H1 (cell line): ENCODE data around the gene DRC7. TPM values are rescaled to one million over a fixed set of nuclear protein-coding genes. Genes with fewer than 3 reads are reported as not detected.

Experiments used
- CTCF ChIA-PET: fragments of 300-600 bp; sonication (Branson Sonifier 250); formaldehyde crosslinking; loops from one replicate; lab custom pipeline; 2021; ENCODE audit not compliant: partially characterized antibody; lab: Charles Lee
- POLR2A ChIA-PET: fragments of 300-600 bp; sonication (Branson Sonifier 250); formaldehyde crosslinking; loops from one replicate; lab custom pipeline; 2021; ENCODE audit warnings: inconsistent platforms; ENCODE audit not compliant: partially characterized antibody; lab: Charles Lee
- DNase-seq, 2 experiments: peaks; one replicate each; pipeline versions ENCODE4 v3.0.0 to v3.0.0-alpha.2; 2010 to 2022; ENCODE audit warnings: low spot score in 2 of 2, low read depth in 1 of 2, mixed read lengths in 1 of 2
- FAIRE-seq: peaks from 2 replicates; lab custom pipeline; 2011; peaks lifted over from hg19 to GRCh38; lab: Jason Lieb, UNC
- H2AFZ ChIP-seq: 2 replicates; pipeline ENCODE4 v1.8.1; 2012; ENCODE audit warnings: low read length, inconsistent platforms
- H2AK5ac ChIP-seq: 2 replicates; pipeline ENCODE4 v1.6.1; 2013; ENCODE audit warnings: low read depth, low read length
- H2BK120ac ChIP-seq: replicated peaks from 2 replicates; pipeline ENCODE3; 2013; ENCODE audit warnings: low read depth, low read length, inconsistent platforms
- H2BK12ac ChIP-seq: 2 replicates; pipeline ENCODE4 v1.6.1; 2013; ENCODE audit warnings: low read depth, low read length
- H2BK15ac ChIP-seq: 2 replicates; pipeline ENCODE4 v1.6.1; 2013; ENCODE audit warnings: low read length
- H2BK20ac ChIP-seq: 2 replicates; pipeline ENCODE4 v1.6.1; 2013; ENCODE audit warnings: low read length
- H2BK5ac ChIP-seq: 2 replicates; pipeline ENCODE4 v1.6.1; 2013; ENCODE audit warnings: low read depth, low read length
- H3K14ac ChIP-seq: 2 replicates; pipeline ENCODE4 v1.6.1; 2013; ENCODE audit warnings: inconsistent platforms; ENCODE audit not compliant: insufficient read length
- H3K18ac ChIP-seq: 2 replicates; pipeline ENCODE4 v1.6.1; 2013; ENCODE audit warnings: low read length; ENCODE audit errors: extremely low read depth
- H3K23ac ChIP-seq: 2 replicates; pipeline ENCODE4 v1.6.1; 2013; ENCODE audit warnings: inconsistent platforms; ENCODE audit not compliant: insufficient read length
- H3K23me2 ChIP-seq: 2 replicates; pipeline ENCODE4 v1.6.1; 2013; ENCODE audit warnings: low read depth, low read length
- H3K27ac ChIP-seq: 2 replicates; pipeline ENCODE4 v1.6.1; 2011; ENCODE audit warnings: low read depth, low read length, inconsistent platforms
- H3K27me3 ChIP-seq, 4 experiments: replicated peaks in 1 of 4; 1 replicate in 1 of 4; 2 replicates in 3 of 4; pipeline versions ENCODE4 v1.6.1 to v1.8.1; 2011 to 2013; ENCODE audit warnings: low read length in 3 of 4, mild to moderate bottlenecking in 3 of 4, inconsistent platforms in 2 of 4, mixed read lengths in 2 of 4, moderate library complexity in 1 of 4; ENCODE audit not compliant: control insufficient read depth in 3 of 4, insufficient read depth in 3 of 4; ENCODE audit errors: extremely low read depth in 1 of 4
- H3K36me3 ChIP-seq, 4 experiments: 2 replicates each; pipeline versions ENCODE4 v1.6.1 to v1.8.1; 2011 to 2013; ENCODE audit warnings: mild to moderate bottlenecking in 4 of 4, low read length in 3 of 4, moderate library complexity in 2 of 4, control low read depth in 1 of 4, inconsistent platforms in 1 of 4; ENCODE audit not compliant: insufficient read depth in 4 of 4, control insufficient read depth in 2 of 4
- H3K4ac ChIP-seq: replicated peaks from 2 replicates; pipeline ENCODE3; 2013; ENCODE audit warnings: low read length, low read depth, mixed read lengths, inconsistent platforms; ENCODE audit not compliant: insufficient read length
- H3K4me1 ChIP-seq, 4 experiments: replicated peaks in 1 of 4; 1 replicate in 1 of 4; 2 replicates in 3 of 4; pipeline versions ENCODE4 v1.6.1 to v1.8.1; 2011 to 2013; ENCODE audit warnings: low read length in 3 of 4, inconsistent platforms in 2 of 4, mixed read lengths in 1 of 4; ENCODE audit not compliant: insufficient read depth in 4 of 4, control insufficient read depth in 3 of 4
- H3K4me2 ChIP-seq, 2 experiments: 2 replicates each; pipeline versions ENCODE4 v1.6.1 to v1.8.1; 2011 to 2013; ENCODE audit warnings: low read depth in 2 of 2, low read length in 2 of 2, control low read depth in 1 of 2, inconsistent platforms in 1 of 2, mild to moderate bottlenecking in 1 of 2; ENCODE audit not compliant: insufficient read depth in 1 of 2
- H3K4me3 ChIP-seq, 4 experiments: fragments of 200-600, 300-600 bp in 1 of 4; sonication (generic), shearing (Covaris generic), sonication (Bioruptor Twin) in 1 of 4; 2 replicates each; pipeline versions ENCODE4 v1.5.1 to v1.8.1; 2011 to 2016; ENCODE audit warnings: low read length in 4 of 4, low read depth in 3 of 4, control low read depth in 2 of 4, inconsistent platforms in 2 of 4, mild to moderate bottlenecking in 2 of 4, mixed read lengths in 1 of 4, moderate library complexity in 1 of 4; ENCODE audit not compliant: insufficient read depth in 2 of 4; ENCODE audit errors: extremely low read depth in 1 of 4
- H3K56ac ChIP-seq: replicated peaks from 2 replicates; pipeline ENCODE3; 2013; ENCODE audit warnings: low read depth, mild to moderate bottlenecking, mixed read lengths, low read length, inconsistent platforms; ENCODE audit not compliant: insufficient read length
- H3K79me1 ChIP-seq: 2 replicates; pipeline ENCODE4 v1.6.1; 2013; ENCODE audit warnings: low read depth, low read length, control low read depth
- H3K79me2 ChIP-seq, 2 experiments: 2 replicates each; pipeline versions ENCODE4 v1.6.1 to v1.8.1; 2012 to 2013; ENCODE audit warnings: low read length in 2 of 2, mild to moderate bottlenecking in 2 of 2, inconsistent platforms in 1 of 2; ENCODE audit not compliant: insufficient read depth in 2 of 2, control insufficient read depth in 1 of 2
- H3K9ac ChIP-seq, 4 experiments: replicated peaks in 1 of 4; 1 replicate in 1 of 4; 2 replicates in 3 of 4; pipeline versions ENCODE4 v1.6.1 to v1.8.1; 2011 to 2013; ENCODE audit warnings: low read depth in 3 of 4, low read length in 3 of 4, control low read depth in 2 of 4, mild to moderate bottlenecking in 2 of 4, moderate library complexity in 2 of 4, inconsistent platforms in 1 of 4; ENCODE audit errors: extremely low read depth in 1 of 4
- H3K9me3 ChIP-seq, 2 experiments: 2 replicates each; pipeline versions ENCODE4 v1.6.1 to v1.8.1; 2012 to 2013; ENCODE audit warnings: mild to moderate bottlenecking in 2 of 2, moderate library complexity in 2 of 2, control low read depth in 1 of 2, inconsistent platforms in 1 of 2, low read depth in 1 of 2, low read length in 1 of 2, mixed read lengths in 1 of 2; ENCODE audit not compliant: insufficient read depth in 2 of 2
- H4K20me1 ChIP-seq, 2 experiments: replicated peaks in 1 of 2; 2 replicates each; pipeline versions ENCODE3 to v1.8.1; 2011 to 2013; ENCODE audit warnings: inconsistent platforms in 2 of 2, low read length in 2 of 2, mild to moderate bottlenecking in 1 of 2; ENCODE audit not compliant: insufficient read depth in 2 of 2, control insufficient read depth in 1 of 2
- H4K5ac ChIP-seq: 2 replicates; pipeline ENCODE4 v1.6.1; 2013; ENCODE audit warnings: low read length, low read depth, mixed read lengths, inconsistent platforms; ENCODE audit not compliant: insufficient read length
- H4K8ac ChIP-seq: 2 replicates; pipeline ENCODE4 v1.8.0; 2013; ENCODE audit warnings: mild to moderate bottlenecking, moderate library complexity, low read length, inconsistent platforms; ENCODE audit not compliant: insufficient read depth; ENCODE audit errors: extremely low read depth
- H4K91ac ChIP-seq: replicated peaks from 2 replicates; pipeline ENCODE3; 2013; ENCODE audit warnings: low read length, mixed read lengths, inconsistent platforms; ENCODE audit not compliant: insufficient read length
- ATF3 ChIP-seq: IDR thresholded peaks from 2 replicates; pipeline ENCODE4 v1.6.1; 2011; ENCODE audit warnings: low read depth, mild to moderate bottlenecking, low read length; ENCODE audit not compliant: insufficient read depth
- CBX8 ChIP-seq: fragments of 300-800, 300-1000 bp; sonication (generic); IDR thresholded peaks from 2 replicates; pipeline ENCODE4 v1.7.1; 2016; ENCODE audit warnings: low read depth, low read length, borderline replicate concordance
- CHD1 ChIP-seq: IDR thresholded peaks from 2 replicates; pipeline ENCODE4 v1.6.1; 2012; ENCODE audit warnings: low read depth, low read length, improper control_type of control experiment
- E2F6 ChIP-seq: IDR thresholded peaks from 2 replicates; pipeline ENCODE4 v1.6.1; 2012; ENCODE audit warnings: inconsistent platforms
- EGR1 ChIP-seq: IDR thresholded peaks from 2 replicates; pipeline ENCODE4 v1.6.1; 2011; ENCODE audit warnings: low read depth, low read length, borderline replicate concordance
- FOSL1 ChIP-seq: IDR thresholded peaks from 2 replicates; pipeline ENCODE4 v1.6.1; 2011; ENCODE audit warnings: mild to moderate bottlenecking, low read depth, low read length, moderate library complexity; ENCODE audit not compliant: insufficient read depth
- GTF2F1 ChIP-seq: IDR thresholded peaks from 2 replicates; pipeline ENCODE4 v1.6.1; 2012; ENCODE audit warnings: low read depth, low read length, improper control_type of control experiment, borderline replicate concordance
- JUND ChIP-seq: IDR thresholded peaks from 2 replicates; pipeline ENCODE4 v1.6.1; 2011; ENCODE audit warnings: mild to moderate bottlenecking, improper control_type of control experiment, low read length
- MAFK ChIP-seq: IDR thresholded peaks from 2 replicates; pipeline ENCODE4 v1.6.1; 2012; ENCODE audit warnings: low read depth, mild to moderate bottlenecking, improper control_type of control experiment, low read length
- NANOG ChIP-seq: IDR thresholded peaks from 2 replicates; pipeline ENCODE4 v1.6.1; 2011; ENCODE audit warnings: low read length, low read depth, mild to moderate bottlenecking, inconsistent platforms; ENCODE audit not compliant: insufficient read depth, poor library complexity, severe bottlenecking
- POLR2AphosphoS5 ChIP-seq: IDR thresholded peaks from 2 replicates; pipeline ENCODE4 v1.6.1; 2011; ENCODE audit warnings: low read depth, low read length
- POU5F1 ChIP-seq: IDR thresholded peaks from 2 replicates; pipeline ENCODE4 v1.6.1; 2011; ENCODE audit warnings: low read depth, mild to moderate bottlenecking, low read length, moderate library complexity
- SP1 ChIP-seq: IDR thresholded peaks from 2 replicates; pipeline ENCODE4 v1.6.1; 2011; ENCODE audit warnings: low read depth, low read length
- YY1 ChIP-seq: IDR thresholded peaks from 2 replicates; pipeline ENCODE4 v1.6.1; 2011; ENCODE audit warnings: low read depth, mild to moderate bottlenecking, low read length
- WGBS, 2 experiments: shearing (Covaris generic) in 1 of 2; methylation state at CpG; one replicate each; pipeline versions ENCODE4 v1.1.6 to v1.1.7; 2013 to 2015; ENCODE audit warnings: low lambda C conversion rate in 2 of 2, mixed read lengths in 2 of 2, inconsistent platforms in 1 of 2, low coverage in 1 of 2, missing lambda C conversion rate in 1 of 2; ENCODE audit not compliant: insufficient replicate concordance in 2 of 2, insufficient coverage in 1 of 2, insufficient read length in 1 of 2; ENCODE audit errors: extremely low coverage in 1 of 2, missing lambda C conversion rate in 1 of 2; 5-methylcytosine and 5-hydroxymethylcytosine counted together
- polyA plus RNA-seq, 7 experiments: library from polyadenylated mRNA; depleted of rRNA in 3 of 7; stranded (reverse) in 5 of 7; unstranded in 2 of 7; fragments of >200 nt in 5 of 7; fragments of 200-250 nt in 2 of 7; gene quantifications; 1 replicate in 5 of 7; 2 replicates in 1 of 7; 4 replicates in 1 of 7; pipeline versions ENCODE4 v1.2.1 to v1.2.3, GENCODE V29; 2011 to 2013; ENCODE audit warnings: missing spikeins in 2 of 7, mixed read lengths in 2 of 7
- total RNA-seq: library from RNA; stranded (reverse); fragmentation: NEBNext Ultra II Directional; extraction: Animal tissue kit (Norgen Biotek cat#: 25700); gene quantifications from 2 replicates; pipeline ENCODE4 v1.2.1, GENCODE V29; 2021

Gene DRC7
- total and polyA plus RNA-seq, 2 of the 8 experiments (the other 6 are each of a cell fraction or from before 2014, with no cell fraction given), result 0.14 TPM; not detected in 1

- ChIA-PET CTCF (interaction anchor here (1.0 to 1.2 kb wide), 2 partner anchors 17 to 94 kb away, joined by 3 read pairs; no protein-coding TSS in a partner anchor), POLR2A (interaction anchor here (1.5 kb wide), 1 partner anchor 9 kb away, joined by 4 read pairs; no protein-coding TSS in a partner anchor)
- Histone ChIP-seq H3K9me3 (no peaks in the 10 kb centered on the region), H2AK5ac (no peak overlapping the region), H3K79me1 (no peaks in the 10 kb centered on the region), H4K8ac (no peak overlapping the region), H2BK15ac (0 out of 2 replicates have a peak overlapping the region, but pooled peaks have one; percentile 63), H3K79me2 (no peaks in the 10 kb centered on the region), H2BK120ac (no peak overlapping the region), H3K9ac (no peak overlapping the region), H4K5ac (no peak overlapping the region), H2BK12ac (no peak overlapping the region), H3K36me3 (no peaks in the 10 kb centered on the region), H3K4ac (no peak overlapping the region), H3K14ac (no peak overlapping the region), H2AFZ (no peak overlapping the region), H3K27ac (no peak overlapping the region; the same call in 1 of the 2 replicates), H3K4me3 (no peak overlapping the region), H3K4me2 (no peak overlapping the region), H4K20me1 (no peaks in the 10 kb centered on the region), H3K18ac (no peak overlapping the region), H3K4me1 (peaks cover 0 to 7% (median under 1%) of the 10 kb centered on the region in 4 experiments; a peak in 1 of 7 replicates), H4K91ac (no peak overlapping the region), H3K23ac (no peak overlapping the region), H3K56ac (no peak overlapping the region), H3K27me3 (no peaks in the 10 kb centered on the region), H2BK5ac (no peak overlapping the region), H3K23me2 (no peaks in the 10 kb centered on the region), H2BK20ac (no peak overlapping the region)
- FAIRE-seq (no peak), DNase-seq (no peak)
- 89% methylated on average over 11 of the region's 11 CpGs; no CpG with 5 or more reads in 1 of the 2 experiments for WGBS, 2 experiments
- TF ChIP-seq POLR2AphosphoS5, result no peak
- TF ChIP-seq CBX8, result no peak
- TF ChIP-seq CHD1, result no peak
- TF ChIP-seq POU5F1, result no peak
- no peak for TF ChIP-seq JUND
- no peak for TF ChIP-seq YY1
- TF ChIP-seq E2F6, result no peak
- no peak for TF ChIP-seq GTF2F1
- no peak for TF ChIP-seq NANOG
- no peak for TF ChIP-seq FOSL1
- TF ChIP-seq EGR1, result no peak
- TF ChIP-seq ATF3, result no peak
- TF ChIP-seq SP1, result no peak
- no peak for TF ChIP-seq MAFK
Measured at GRCh38 chr16:57685633-57686032, 9.0 kb upstream of the DRC7 start.
